HL-60 (cell line): Measurements from ENCODE around the gene SLC27A3.

Experiments used
- GABPA ChIP-seq: IDR thresholded peaks from 2 replicates; pipeline ENCODE4 v1.6.1; 2012; ENCODE audit warnings: low read depth
- POLR2AphosphoS5 ChIP-seq: IDR thresholded peaks from 2 replicates; pipeline ENCODE4 v1.6.1; 2012; ENCODE audit warnings: low read depth
- SPI1 ChIP-seq: IDR thresholded peaks from 2 replicates; pipeline ENCODE4 v1.6.1; 2012; ENCODE audit warnings: low read depth, mild to moderate bottlenecking, borderline replicate concordance
- TF ChIP-seq, protein P1 (sequence below): IDR thresholded peaks from one replicate; pipeline ENCODE4 v1.5.1; 2011; ENCODE audit warnings: low read length, control low read depth, inconsistent platforms; ENCODE audit not compliant: insufficient read depth
- TF ChIP-seq, protein P2 (sequence below): IDR thresholded peaks from 2 replicates; pipeline ENCODE4 v1.6.1; 2012; ENCODE audit warnings: low read depth; ENCODE audit not compliant: insufficient replicate concordance

DNA sequence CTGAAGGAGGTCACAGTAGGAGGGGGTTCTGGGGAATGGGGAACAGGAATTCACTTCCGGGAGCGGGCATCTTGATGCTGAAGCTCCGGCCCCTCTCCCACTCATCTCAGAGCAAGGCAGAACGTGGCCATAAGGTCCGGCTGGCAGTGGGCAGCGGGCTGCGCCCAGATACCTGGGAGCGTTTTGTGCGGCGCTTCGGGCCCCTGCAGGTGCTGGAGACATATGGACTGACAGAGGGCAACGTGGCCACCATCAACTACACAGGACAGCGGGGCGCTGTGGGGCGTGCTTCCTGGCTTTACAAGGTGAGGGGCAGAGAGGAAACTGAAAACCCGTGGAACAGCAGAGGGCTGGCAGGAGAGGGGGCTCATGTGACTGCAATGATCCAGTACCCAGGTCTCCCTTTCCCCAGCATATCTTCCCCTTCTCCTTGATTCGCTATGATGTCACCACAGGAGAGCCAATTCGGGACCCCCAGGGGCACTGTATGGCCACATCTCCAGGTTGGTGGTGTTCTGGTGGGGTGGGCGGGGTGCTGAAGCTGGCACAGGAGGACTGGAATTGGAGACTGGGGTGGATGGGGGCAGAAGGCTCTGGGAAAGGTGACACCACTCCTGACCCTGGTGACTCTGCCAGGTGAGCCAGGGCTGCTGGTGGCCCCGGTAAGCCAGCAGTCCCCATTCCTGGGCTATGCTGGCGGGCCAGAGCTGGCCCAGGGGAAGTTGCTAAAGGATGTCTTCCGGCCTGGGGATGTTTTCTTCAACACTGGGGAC, 3.0 kb downstream of the SLC27A3 start:
- TF ChIP-seq, protein P1, sequence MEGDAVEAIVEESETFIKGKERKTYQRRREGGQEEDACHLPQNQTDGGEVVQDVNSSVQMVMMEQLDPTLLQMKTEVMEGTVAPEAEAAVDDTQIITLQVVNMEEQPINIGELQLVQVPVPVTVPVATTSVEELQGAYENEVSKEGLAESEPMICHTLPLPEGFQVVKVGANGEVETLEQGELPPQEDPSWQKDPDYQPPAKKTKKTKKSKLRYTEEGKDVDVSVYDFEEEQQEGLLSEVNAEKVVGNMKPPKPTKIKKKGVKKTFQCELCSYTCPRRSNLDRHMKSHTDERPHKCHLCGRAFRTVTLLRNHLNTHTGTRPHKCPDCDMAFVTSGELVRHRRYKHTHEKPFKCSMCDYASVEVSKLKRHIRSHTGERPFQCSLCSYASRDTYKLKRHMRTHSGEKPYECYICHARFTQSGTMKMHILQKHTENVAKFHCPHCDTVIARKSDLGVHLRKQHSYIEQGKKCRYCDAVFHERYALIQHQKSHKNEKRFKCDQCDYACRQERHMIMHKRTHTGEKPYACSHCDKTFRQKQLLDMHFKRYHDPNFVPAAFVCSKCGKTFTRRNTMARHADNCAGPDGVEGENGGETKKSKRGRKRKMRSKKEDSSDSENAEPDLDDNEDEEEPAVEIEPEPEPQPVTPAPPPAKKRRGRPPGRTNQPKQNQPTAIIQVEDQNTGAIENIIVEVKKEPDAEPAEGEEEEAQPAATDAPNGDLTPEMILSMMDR = no peak
- TF ChIP-seq GABPA = no peak
- TF ChIP-seq, protein P2, sequence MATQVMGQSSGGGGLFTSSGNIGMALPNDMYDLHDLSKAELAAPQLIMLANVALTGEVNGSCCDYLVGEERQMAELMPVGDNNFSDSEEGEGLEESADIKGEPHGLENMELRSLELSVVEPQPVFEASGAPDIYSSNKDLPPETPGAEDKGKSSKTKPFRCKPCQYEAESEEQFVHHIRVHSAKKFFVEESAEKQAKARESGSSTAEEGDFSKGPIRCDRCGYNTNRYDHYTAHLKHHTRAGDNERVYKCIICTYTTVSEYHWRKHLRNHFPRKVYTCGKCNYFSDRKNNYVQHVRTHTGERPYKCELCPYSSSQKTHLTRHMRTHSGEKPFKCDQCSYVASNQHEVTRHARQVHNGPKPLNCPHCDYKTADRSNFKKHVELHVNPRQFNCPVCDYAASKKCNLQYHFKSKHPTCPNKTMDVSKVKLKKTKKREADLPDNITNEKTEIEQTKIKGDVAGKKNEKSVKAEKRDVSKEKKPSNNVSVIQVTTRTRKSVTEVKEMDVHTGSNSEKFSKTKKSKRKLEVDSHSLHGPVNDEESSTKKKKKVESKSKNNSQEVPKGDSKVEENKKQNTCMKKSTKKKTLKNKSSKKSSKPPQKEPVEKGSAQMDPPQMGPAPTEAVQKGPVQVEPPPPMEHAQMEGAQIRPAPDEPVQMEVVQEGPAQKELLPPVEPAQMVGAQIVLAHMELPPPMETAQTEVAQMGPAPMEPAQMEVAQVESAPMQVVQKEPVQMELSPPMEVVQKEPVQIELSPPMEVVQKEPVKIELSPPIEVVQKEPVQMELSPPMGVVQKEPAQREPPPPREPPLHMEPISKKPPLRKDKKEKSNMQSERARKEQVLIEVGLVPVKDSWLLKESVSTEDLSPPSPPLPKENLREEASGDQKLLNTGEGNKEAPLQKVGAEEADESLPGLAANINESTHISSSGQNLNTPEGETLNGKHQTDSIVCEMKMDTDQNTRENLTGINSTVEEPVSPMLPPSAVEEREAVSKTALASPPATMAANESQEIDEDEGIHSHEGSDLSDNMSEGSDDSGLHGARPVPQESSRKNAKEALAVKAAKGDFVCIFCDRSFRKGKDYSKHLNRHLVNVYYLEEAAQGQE = no peak
- TF ChIP-seq POLR2AphosphoS5 = no peak
- no peak for TF ChIP-seq SPI1
